IMR-90 (cell line): ENCODE measurements around the gene MSH2. TPM values are rescaled to one million over a fixed set of nuclear protein-coding genes. Genes with fewer than 3 reads are reported as not detected.

Source experiments
- ATAC-seq: fragments of 200-7000 bp; cut with Tn5 transposase; 2 replicates; pipeline ENCODE4 v1.9.1; 2020; ENCODE audit warnings: low read depth, mild to moderate bottlenecking, moderate library complexity
- BruUV-seq: library from RNA; stranded (reverse); fragments of 400-500 nt; replicated peaks from 2 replicates; lab custom pipeline; 2021; lab: Mats Ljungman, UMichigan
- CTCF ChIA-PET: fragments of 300-600 bp; formaldehyde crosslinking; extraction: SDS; loops from one replicate; lab custom pipeline; 2021; ENCODE audit warnings: antibody characterized with exemption; lab: Yijun Ruan, JAX
- POLR2A ChIA-PET: fragments of 300-600 bp; sonication (Branson Sonifier 250); formaldehyde crosslinking; loops from one replicate; lab custom pipeline; 2022; ENCODE audit warnings: antibody characterized with exemption; ENCODE audit not compliant: unreplicated experiment; lab: Charles Lee
- DNase-seq: peaks from one replicate; pipeline ENCODE4 v3.0.0; 2013
- H2AFZ ChIP-seq: replicated peaks from 2 replicates; pipeline ENCODE3; 2013; ENCODE audit warnings: low read length, mild to moderate bottlenecking; ENCODE audit not compliant: poor library complexity
- H2AK5ac ChIP-seq: 2 replicates; pipeline ENCODE4 v1.6.1; 2013; ENCODE audit warnings: low read depth, low read length, inconsistent platforms
- H2AK9ac ChIP-seq: replicated peaks from 2 replicates; pipeline ENCODE3; 2013; ENCODE audit warnings: mild to moderate bottlenecking, low read depth, low read length, moderate library complexity; ENCODE audit not compliant: poor library complexity
- H2BK120ac ChIP-seq: 2 replicates; pipeline ENCODE4 v1.6.1; 2013; ENCODE audit warnings: low read depth, low read length, inconsistent platforms
- H2BK15ac ChIP-seq: 3 replicates; pipeline ENCODE4 v1.6.1; 2013; ENCODE audit warnings: low read depth, low read length, inconsistent platforms
- H2BK20ac ChIP-seq: 2 replicates; pipeline ENCODE4 v1.6.1; 2013; ENCODE audit warnings: low read depth, mild to moderate bottlenecking, inconsistent platforms, low read length, moderate library complexity
- H2BK5ac ChIP-seq: 2 replicates; pipeline ENCODE4 v1.6.1; 2013; ENCODE audit warnings: mild to moderate bottlenecking, low read depth, low read length, inconsistent platforms; ENCODE audit not compliant: poor library complexity, severe bottlenecking
- H3K14ac ChIP-seq: replicated peaks from 2 replicates; pipeline ENCODE4 v1.6.1; 2013; ENCODE audit warnings: low read depth, low read length, inconsistent platforms
- H3K18ac ChIP-seq: 2 replicates; pipeline ENCODE4 v1.6.1; 2013; ENCODE audit warnings: low read depth, low read length, control low read depth
- H3K23ac ChIP-seq: 2 replicates; pipeline ENCODE4 v1.6.1; 2013; ENCODE audit warnings: low read depth, low read length, inconsistent platforms
- H3K27ac ChIP-seq: 2 replicates; pipeline ENCODE4 v1.5.1; 2013; ENCODE audit warnings: mild to moderate bottlenecking, control low read depth, low read length; ENCODE audit not compliant: insufficient read depth
- H3K27me3 ChIP-seq: 2 replicates; pipeline ENCODE4 v1.6.1; 2013; ENCODE audit warnings: low read length; ENCODE audit not compliant: control insufficient read depth, insufficient read depth
- H3K36me3 ChIP-seq: 2 replicates; pipeline ENCODE4 v1.6.1; 2013; ENCODE audit warnings: low read length, mixed read lengths; ENCODE audit not compliant: control insufficient read depth, insufficient read depth
- H3K4ac ChIP-seq: 2 replicates; pipeline ENCODE4 v1.6.1; 2013; ENCODE audit warnings: low read depth, low read length, inconsistent platforms
- H3K4me1 ChIP-seq: 2 replicates; pipeline ENCODE4 v1.6.1; 2013; ENCODE audit warnings: low read length, mixed read lengths; ENCODE audit not compliant: control insufficient read depth, insufficient read depth
- H3K4me2 ChIP-seq: 2 replicates; pipeline ENCODE4 v1.6.1; 2013; ENCODE audit warnings: low read depth, mild to moderate bottlenecking, control low read depth, low read length, moderate library complexity
- H3K4me3 ChIP-seq: 2 replicates; pipeline ENCODE4 v1.5.1; 2013; ENCODE audit warnings: low read depth, mild to moderate bottlenecking, control low read depth, low read length, moderate library complexity; ENCODE audit not compliant: insufficient read depth
- H3K56ac ChIP-seq: 2 replicates; pipeline ENCODE4 v1.6.1; 2013; ENCODE audit warnings: low read length, inconsistent platforms; ENCODE audit not compliant: insufficient read depth; ENCODE audit errors: extremely low read depth
- H3K79me1 ChIP-seq, 2 experiments: 2 replicates each; pipeline ENCODE4 v1.6.1; 2013; ENCODE audit warnings: low read length in 2 of 2, inconsistent platforms in 1 of 2, low read depth in 1 of 2
- H3K9ac ChIP-seq: 2 replicates; pipeline ENCODE4 v1.6.1; 2013; ENCODE audit warnings: low read depth, low read length, control low read depth
- H3K9me1 ChIP-seq: 2 replicates; pipeline ENCODE4 v1.6.1; 2013; ENCODE audit warnings: low read length, inconsistent platforms; ENCODE audit not compliant: insufficient read depth
- H3K9me3 ChIP-seq: 2 replicates; pipeline ENCODE4 v1.6.1; 2013; ENCODE audit warnings: low read length; ENCODE audit not compliant: control insufficient read depth, insufficient read depth
- H4K20me1 ChIP-seq: 2 replicates; pipeline ENCODE4 v1.6.1; 2013; ENCODE audit warnings: low read length, inconsistent platforms; ENCODE audit not compliant: insufficient read depth
- H4K5ac ChIP-seq: 2 replicates; pipeline ENCODE4 v1.6.1; 2013; ENCODE audit warnings: mild to moderate bottlenecking, low read depth, low read length, control low read depth
- H4K8ac ChIP-seq, 2 experiments: 2 replicates each; pipeline ENCODE4 v1.6.1; 2013; ENCODE audit warnings: low read depth in 2 of 2, low read length in 2 of 2, control low read depth in 1 of 2, inconsistent platforms in 1 of 2
- H4K91ac ChIP-seq: 2 replicates; pipeline ENCODE4 v1.6.1; 2013; ENCODE audit warnings: low read depth, low read length, inconsistent platforms; ENCODE audit not compliant: insufficient read depth
- CEBPB ChIP-seq: IDR thresholded peaks from 2 replicates; pipeline ENCODE4 v1.6.1; 2012; ENCODE audit warnings: low read depth, low read length, improper control_type of control experiment
- SMC3 ChIP-seq: fragments of 150-350 bp; IDR thresholded peaks from 2 replicates; pipeline ENCODE4 v1.6.1; 2016; ENCODE audit warnings: low read depth, mild to moderate bottlenecking, antibody characterized with exemption, low read length, moderate library complexity
- WGBS, 2 experiments: methylation state at CpG; one replicate each; pipeline versions ENCODE4 v1.1.5 to v1.1.7; 2013; ENCODE audit warnings: missing lambda C conversion rate in 2 of 2; ENCODE audit not compliant: insufficient read length in 1 of 2; ENCODE audit errors: extremely low coverage in 2 of 2; 5-methylcytosine and 5-hydroxymethylcytosine counted together
- dilution Hi-C: fragments of 300-500 bp; cut with HindIII; formaldehyde crosslinking; loops from one replicate; pipeline ENCODE4 v1.14.3; 2018; ENCODE audit warnings: low sequenced_read_pairs; ENCODE audit not compliant: unreplicated experiment
- in situ Hi-C: fragments of 300-500 bp; cut with MboI; formaldehyde crosslinking; loops from 3 replicates; pipeline ENCODE4 v1.14.3; 2019; ENCODE audit warnings: low sequenced_read_pairs, inconsistent platforms, mixed read lengths
- intact Hi-C: fragments of 100-400 bp; cut with micrococcal nuclease; formaldehyde crosslinking; loops from 2 replicates; pipeline ENCODE4 v1.10.0; 2022
- polyA plus RNA-seq, 3 experiments: library from polyadenylated mRNA; depleted of rRNA; stranded (reverse); fragments of >200 nt; gene quantifications; 2 replicates each; pipeline ENCODE4 v1.2.3, GENCODE V29; 2012; ENCODE audit warnings: low replicate concordance in 1 of 3
- total RNA-seq: library from RNA; depleted of rRNA; stranded (reverse); fragments of >200 nt; gene quantifications from 2 replicates; pipeline ENCODE4 v1.2.3, GENCODE V29; 2012

MSH2 gene
- total and polyA plus RNA-seq, 2 of the 4 experiments (the other 2 are of a cell fraction): 13.8 to 22.6 TPM

- intact Hi-C loops: no loop called here
- TF ChIP-seq CEBPB (peak; percentile 79; the same call in 1 of the 2 replicates), SMC3 (no peak)
- no peak overlapping the region; the same call in 1 of the 2 replicates for H3K14ac ChIP-seq
- no peak overlapping the region for H2BK15ac ChIP-seq
- peak overlapping the region; percentile 45 for H2BK120ac ChIP-seq
- peak overlapping the region; percentile 27; the same call in 1 of the 2 replicates for H3K4ac ChIP-seq
- H3K27me3 ChIP-seq: no peaks in the 10 kb centered on the region
- in situ Hi-C loops: no loop called here
- H2AK5ac ChIP-seq: no peak overlapping the region
- peak overlapping the region; percentile 19; the same call in 1 of the 2 replicates for H3K4me2 ChIP-seq
- CTCF ChIA-PET: interaction anchor here (1.4 kb wide), 1 partner anchor 14 kb away, joined by 3 read pairs; no protein-coding TSS in a partner anchor
- no peak overlapping the region for H4K5ac ChIP-seq
- no peaks in the 10 kb centered on the region for H4K20me1 ChIP-seq
- no peaks in the 10 kb centered on the region for H3K79me1 ChIP-seq
- BruUV-seq: no TSS peak
- no peak overlapping the region for H3K56ac ChIP-seq
- H2BK20ac ChIP-seq: no peak overlapping the region; the same call in 1 of the 2 replicates
- peak overlapping the region; percentile 28; the same call in 1 of the 2 replicates for H3K23ac ChIP-seq
- H4K91ac ChIP-seq: 0 out of 2 replicates have a peak overlapping the region, but pooled peaks have one; percentile 58
- H2AK9ac ChIP-seq: no peak overlapping the region
- H2AFZ ChIP-seq: no peak overlapping the region
- no peaks in the 10 kb centered on the region for H3K36me3 ChIP-seq
- POLR2A ChIA-PET: no interaction called here
- ATAC-seq (no peak), DNase-seq (peak; percentile 30)
- H3K9ac ChIP-seq: peak overlapping the region; percentile 35; the same call in 1 of the 2 replicates
- peaks cover 4% of the 10 kb centered on the region for H3K9me1 ChIP-seq
- H3K4me1 ChIP-seq: peaks cover 14% of the 10 kb centered on the region
- H3K18ac ChIP-seq: 0 out of 2 replicates have a peak overlapping the region, but pooled peaks have one; percentile 32
- 0 out of 4 replicates have a peak overlapping the region, but pooled peaks of 1 of the 2 experiments have one; percentile 13 for H4K8ac ChIP-seq
- peak overlapping the region; percentile 62; the same call in 1 of the 2 replicates for H3K27ac ChIP-seq
- no peak overlapping the region for H3K4me3 ChIP-seq
- dilution Hi-C loops: no loop called here
- no peaks in the 10 kb centered on the region for H3K9me3 ChIP-seq
- peak overlapping the region; percentile 61 for H2BK5ac ChIP-seq
- no CpG with 5 or more reads among the region's 6 CpGs for WGBS, 2 experiments
Observed at GRCh38 chr2:47485751-47486300, 82.9 kb downstream of the MSH2 start.
